GM18861 (cell line): ENCODE data around the gene CERS1.

Experiments
- ATAC-seq: cut with Tn5 transposase; IDR thresholded peaks from one replicate; pipeline ENCODE4 v1.9.1; 2021; ENCODE audit not compliant: unreplicated experiment

The CERS1 gene

DNA sequence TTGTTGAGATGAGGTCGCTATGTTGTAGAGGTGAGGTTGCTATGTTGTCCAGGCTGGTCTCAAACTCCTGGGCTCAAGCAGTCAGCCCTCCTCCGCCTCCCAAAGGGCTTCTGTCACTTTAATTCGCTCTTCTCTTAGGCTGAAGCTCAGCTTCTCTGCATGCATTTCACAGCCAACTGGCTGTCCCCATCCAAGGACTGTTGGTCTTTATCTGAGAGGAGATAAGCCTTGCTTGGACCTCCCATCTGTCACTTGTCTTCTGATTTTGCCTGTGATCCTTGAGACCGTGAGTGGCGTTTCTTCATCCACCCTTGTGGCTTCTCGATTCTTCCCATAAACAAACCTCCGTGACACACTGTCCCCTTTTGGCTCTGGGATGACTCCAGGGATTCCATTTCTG is 24.4 kb downstream of the CERS1 start:
- ATAC-seq = no peak

DNA sequence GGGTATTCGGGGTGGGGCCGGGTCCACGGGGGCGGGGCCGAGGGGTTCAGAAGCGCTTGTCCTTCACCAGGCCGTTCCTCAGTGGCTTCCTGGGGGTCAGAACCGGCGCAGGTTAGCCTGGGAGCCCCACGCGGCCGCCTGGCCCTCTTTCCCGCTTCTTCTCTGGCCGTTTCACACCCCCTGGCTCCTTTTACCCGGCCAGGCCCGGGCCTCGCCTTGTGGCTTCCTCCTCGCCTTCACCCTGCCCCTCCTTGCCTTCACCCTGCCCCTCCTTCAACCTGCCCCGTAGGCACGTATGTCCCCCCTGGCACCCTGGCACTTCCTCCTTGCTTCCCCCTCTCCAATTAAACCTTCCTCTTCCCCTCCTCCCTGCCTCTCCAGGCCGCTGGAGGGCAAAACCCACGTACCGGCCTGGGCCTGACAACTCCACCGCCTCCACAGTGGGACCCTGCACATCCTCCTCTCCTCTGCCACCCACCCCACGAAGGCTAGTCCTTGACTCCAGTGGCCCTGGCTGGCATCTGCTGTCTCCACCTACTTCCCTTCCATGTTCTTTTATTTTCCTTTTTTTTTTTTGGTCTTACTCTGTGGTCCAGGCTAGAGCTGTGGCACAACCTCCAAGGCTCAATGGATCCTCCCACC is 25.3 kb downstream of the CERS1 start:
- no peak for ATAC-seq

DNA sequence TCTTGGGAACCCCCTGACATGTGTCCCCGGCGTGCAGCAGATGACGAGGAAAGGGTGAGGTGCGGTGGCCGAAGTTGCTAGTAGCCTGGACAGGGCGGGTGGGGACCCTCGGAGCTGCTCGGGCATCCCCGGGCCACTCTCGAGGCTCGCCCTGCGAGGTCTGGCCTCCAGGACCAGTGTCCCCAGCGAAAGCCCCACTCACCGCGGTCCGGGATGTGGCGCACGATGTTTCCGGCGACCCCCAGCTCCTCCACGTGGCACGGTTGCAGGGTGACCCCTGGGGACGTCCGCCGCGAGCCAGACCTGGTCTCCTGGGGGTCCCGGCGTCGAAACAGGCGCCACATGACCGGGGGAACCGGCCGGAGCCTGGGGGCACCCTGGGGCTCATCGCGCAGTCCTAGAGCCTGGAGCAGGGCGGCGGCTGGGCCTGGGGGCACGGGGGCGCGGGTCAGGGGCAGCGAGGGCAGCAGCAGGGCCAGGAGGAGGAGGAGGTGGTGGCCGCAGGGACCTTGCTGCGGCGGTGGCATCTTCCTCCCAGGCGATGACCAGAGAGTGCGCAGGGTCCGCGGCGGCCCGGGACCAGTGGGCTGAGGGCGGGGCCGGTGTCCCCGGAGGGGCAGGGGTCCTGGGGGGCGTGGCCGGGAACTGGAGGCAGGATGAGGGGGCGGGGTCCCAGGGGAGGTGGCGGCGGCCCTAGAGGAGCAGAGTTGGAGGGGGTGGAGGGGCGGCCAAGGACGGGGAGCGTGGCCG is 26.0 kb downstream of the CERS1 start:
- ATAC-seq = no peak

DNA sequence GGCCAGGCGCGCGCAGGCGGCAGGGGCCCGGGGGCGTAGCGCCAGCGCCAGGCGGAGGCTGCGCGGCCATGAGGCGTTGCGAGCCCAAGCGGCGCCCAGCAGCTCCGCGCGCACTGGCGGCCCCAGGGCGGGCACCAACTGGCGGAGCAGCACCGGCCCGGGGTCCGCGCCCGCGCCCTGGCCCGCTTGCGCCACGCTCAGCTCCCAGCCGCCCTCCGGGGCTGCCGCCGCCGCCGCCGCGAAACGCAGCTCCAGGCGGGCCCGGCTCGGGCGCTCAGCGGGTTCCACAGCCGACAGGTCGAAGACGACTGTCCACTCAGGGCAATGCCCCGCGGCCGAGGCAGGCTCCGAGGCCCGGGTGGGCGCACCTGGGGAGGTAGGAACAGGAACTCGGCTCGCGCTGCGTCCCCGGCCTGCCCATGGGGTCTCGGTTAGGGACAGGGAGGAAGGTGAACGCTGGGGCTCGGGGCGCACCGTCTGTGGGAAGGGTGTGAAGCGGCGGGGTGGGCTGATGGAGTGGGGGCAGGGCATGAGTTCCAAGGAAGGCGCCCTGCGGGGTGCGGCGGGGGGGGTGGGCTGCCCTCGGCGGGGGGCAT is 26.8 kb downstream of the CERS1 start:
- no peak for ATAC-seq

- ATAC-seq = no peak
Measured at GRCh38 chr19:18868380-18869022, 27.5 kb downstream of the CERS1 start.

GRCh38 chr19:18867751-18868150 is 28.2 kb downstream of the CERS1 start:
- ATAC-seq = no peak

DNA sequence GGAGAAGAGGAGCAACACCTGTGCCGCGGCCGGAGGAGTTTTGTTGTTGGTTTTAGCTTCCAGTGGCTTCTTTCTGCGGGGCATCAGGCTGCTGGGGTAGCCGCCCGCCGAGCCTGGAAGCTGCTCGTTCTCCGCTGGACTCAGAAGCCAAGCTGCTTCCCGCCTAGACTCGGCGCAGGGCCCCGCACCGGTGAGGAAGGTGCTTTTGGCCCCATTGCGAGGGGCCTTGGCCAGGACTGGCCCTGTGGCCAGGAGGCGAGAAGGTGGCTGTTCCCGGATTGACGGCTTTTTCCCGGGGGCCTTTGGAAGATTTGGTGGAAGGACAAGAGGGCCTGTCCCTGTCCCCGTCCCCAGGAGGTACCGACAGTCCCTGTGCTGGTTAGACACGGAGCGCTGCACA is 28.8 kb downstream of the CERS1 start:
- ATAC-seq = no peak

- ATAC-seq = no peak
Measured at GRCh38 chr19:18866800-18867123, 29.2 kb downstream of the CERS1 start.

DNA sequence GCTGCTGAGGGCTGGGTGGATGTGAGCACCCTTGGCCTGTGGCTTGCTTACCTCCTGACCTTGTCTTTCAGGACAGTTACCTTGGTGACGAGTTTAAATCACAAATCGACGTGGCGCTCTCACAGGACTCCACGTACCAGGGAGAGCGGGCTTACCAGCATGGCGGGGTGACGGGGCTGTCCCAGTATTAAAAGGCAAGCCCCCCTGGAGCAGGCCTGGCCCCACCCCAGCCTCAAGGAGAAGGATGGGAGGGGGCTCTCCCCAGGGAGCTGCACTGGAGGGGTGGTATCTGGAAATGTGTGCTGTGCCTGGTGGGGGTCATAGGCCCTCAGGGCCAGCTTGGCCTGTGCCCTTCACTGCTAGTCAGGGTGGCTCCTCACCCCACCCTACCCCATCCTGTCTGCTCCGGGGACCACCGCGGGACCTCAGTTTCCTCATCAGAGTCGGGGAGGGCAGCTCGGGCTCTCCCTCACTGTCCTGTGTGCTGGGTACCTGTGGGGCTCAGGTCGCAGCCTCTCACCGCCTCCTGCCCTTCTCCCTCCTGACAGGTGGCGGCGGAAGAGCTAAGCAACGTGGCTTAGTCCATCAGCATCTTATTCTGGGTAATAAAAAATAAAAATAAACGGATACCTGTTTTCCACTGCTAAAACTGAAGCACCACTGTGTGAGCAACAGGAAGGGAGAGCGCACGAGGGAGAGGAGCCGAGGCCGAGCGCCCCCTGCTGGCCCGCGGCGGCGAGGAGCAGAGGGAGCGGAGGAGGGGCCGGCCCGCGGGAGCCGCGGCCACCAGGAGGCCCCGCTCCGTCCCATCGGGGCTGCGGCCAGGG is 29.8 kb downstream of the CERS1 start:
- ATAC-seq = no peak

GRCh38 chr19:18865106-18865972 is 30.6 kb downstream of the CERS1 start:
- ATAC-seq = no peak

- ATAC-seq = no peak
Measured at GRCh38 chr19:18863843-18864362, 32.1 kb downstream of the CERS1 start.

DNA sequence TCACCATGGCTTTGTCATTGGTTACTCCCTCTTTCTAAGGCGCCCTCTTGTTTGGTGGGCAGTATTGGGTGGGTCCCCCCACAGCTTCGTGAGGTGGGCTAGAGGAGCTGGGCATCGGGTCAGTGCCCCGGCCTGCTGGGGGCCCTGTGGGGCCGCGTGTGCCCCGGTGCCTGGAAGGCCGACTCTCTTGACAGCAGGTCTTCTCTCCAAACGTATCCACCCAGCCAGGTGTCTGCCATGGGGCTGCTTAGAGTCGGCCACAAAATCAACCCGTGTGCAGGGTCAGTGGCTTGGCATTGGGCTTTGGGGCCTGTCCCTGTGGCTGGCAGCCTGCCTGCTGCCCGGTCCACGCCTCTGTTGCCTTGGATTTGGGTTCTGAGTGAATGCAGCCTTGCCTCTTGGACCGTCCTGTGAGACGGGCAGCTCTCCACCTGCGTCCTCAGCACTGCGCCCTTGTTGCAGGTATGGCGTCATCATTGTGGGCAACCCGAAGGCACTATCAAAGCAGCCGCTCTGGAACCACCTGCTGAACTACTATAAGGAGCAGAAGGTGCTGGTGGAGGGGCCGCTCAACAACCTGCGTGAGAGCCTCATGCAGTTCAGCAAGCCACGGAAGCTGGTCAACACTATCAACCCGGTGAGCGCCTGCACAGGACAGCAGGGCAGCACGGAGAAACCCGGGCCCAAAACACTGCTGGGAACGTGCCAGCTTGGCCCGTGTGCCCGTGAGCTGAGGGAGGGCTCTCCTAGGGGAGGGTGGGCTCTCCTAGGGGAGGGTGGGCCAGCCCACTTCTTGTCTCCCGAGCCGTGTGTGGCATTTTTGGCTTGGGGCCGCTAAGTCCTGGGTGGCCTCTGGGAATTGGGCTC is 32.7 kb downstream of the CERS1 start:
- no peak for ATAC-seq

- no peak for ATAC-seq
Measured at GRCh38 chr19:18861917-18862316, 34.0 kb downstream of the CERS1 start.

GRCh38 chr19:18861235-18861634 is 34.7 kb downstream of the CERS1 start:
- ATAC-seq = no peak

GRCh38 chr19:18860725-18861124 is 35.2 kb downstream of the CERS1 start:
- ATAC-seq = no peak

GRCh38 chr19:18860302-18860700 is 35.7 kb downstream of the CERS1 start:
- ATAC-seq = no peak

GRCh38 chr19:18859676-18860301 is 36.2 kb downstream of the CERS1 start:
- no peak for ATAC-seq

DNA sequence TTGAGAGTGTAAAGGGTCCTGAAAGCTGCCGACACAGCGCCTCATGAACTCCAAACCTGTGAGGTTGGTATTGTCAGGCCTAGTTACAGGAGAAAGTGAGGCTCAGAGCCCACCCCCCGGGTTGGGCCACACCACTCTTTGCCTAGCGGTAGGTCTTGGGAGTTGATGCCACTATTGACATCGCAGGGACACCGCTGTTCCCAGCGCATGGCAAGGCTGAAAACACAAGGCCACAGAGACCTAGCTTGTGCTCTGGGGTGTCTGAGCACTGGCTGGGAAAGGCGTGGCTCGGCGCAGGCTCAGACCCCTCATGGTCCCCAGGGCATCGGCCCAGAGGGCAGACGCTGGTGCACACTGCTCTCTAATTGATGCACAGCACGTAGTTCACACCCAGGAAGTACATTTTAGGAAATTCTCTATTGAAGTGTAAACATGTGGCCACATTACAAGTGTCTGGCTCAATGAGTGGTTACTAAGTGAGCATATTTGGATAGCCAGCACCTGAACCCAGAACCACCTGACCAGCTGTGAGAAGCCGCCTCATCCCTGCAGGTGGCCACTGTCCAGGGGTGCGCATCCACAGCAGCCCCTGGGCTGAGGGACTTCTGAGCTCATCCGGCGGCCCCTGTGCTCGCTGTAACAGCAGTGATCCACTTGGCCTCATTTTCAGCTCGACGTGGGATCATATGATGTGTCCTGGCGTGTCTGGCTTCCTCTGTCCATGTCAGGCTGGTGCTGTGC is 36.9 kb downstream of the CERS1 start:
- no peak for ATAC-seq
